ENCODE measurements around the gene MAPK8.
"Not testable (repeated sequence)": the region's sequence is repeated elsewhere in the genome, so short reads cannot be mapped to it uniquely, and the experiment has no call there.

The MAPK8 gene

GRCh38 chr10:48418189-48418788 lies 111.8 kb downstream of the MAPK8 start:
- no peak for DNase-seq (ENCODE audit: low spot score)

- DNase-seq (ENCODE audit: low spot score) = no peak
These were observed 113.2 kb downstream of the MAPK8 start for GRCh38 chr10:48419714-48420113.

GRCh38 chr10:48421862-48422261 lies 115.4 kb downstream of the MAPK8 start:
- not testable (repeated sequence) for DNase-seq (ENCODE audit: low spot score)

GRCh38 chr10:48423884-48424283 lies 117.4 kb downstream of the MAPK8 start:
- no peak for DNase-seq (ENCODE audit: low spot score)

- DNase-seq (ENCODE audit: low spot score) = no peak
These were observed 122.4 kb downstream of the MAPK8 start for GRCh38 chr10:48428896-48429295.

- DNase-seq (ENCODE audit: low spot score) = no peak
These were observed 122.8 kb downstream of the MAPK8 start for GRCh38 chr10:48429309-48429708.

GRCh38 chr10:48430402-48430993 lies 124.0 kb downstream of the MAPK8 start:
- DNase-seq (ENCODE audit: low spot score) = no peak

- no peak for DNase-seq (ENCODE audit: low spot score)
These were observed 125.4 kb downstream of the MAPK8 start for GRCh38 chr10:48431871-48432270.

- no peak for DNase-seq (ENCODE audit: low spot score)
These were observed 131.1 kb downstream of the MAPK8 start for GRCh38 chr10:48437546-48437945.

GRCh38 chr10:48439031-48439430 lies 132.6 kb downstream of the MAPK8 start:
- DNase-seq (ENCODE audit: low spot score) = no peak

GRCh38 chr10:48439581-48440041 lies 133.1 kb downstream of the MAPK8 start:
- DNase-seq (ENCODE audit: low spot score) = peak; percentile 69

- DNase-seq (ENCODE audit: low spot score) = no peak
These were observed 134.3 kb downstream of the MAPK8 start for GRCh38 chr10:48440771-48441170.

GRCh38 chr10:48442090-48442808 lies 135.8 kb downstream of the MAPK8 start:
- DNase-seq (ENCODE audit: low spot score) = no peak

- no peak for DNase-seq (ENCODE audit: low spot score)
These were observed 136.3 kb downstream of the MAPK8 start for GRCh38 chr10:48442809-48443177.

- no peak for DNase-seq (ENCODE audit: low spot score)
These were observed 137.8 kb downstream of the MAPK8 start for GRCh38 chr10:48444266-48444665.

GRCh38 chr10:48444861-48445841 lies 138.7 kb downstream of the MAPK8 start:
- no peak for DNase-seq (ENCODE audit: low spot score)

GRCh38 chr10:48445932-48446331 lies 139.5 kb downstream of the MAPK8 start:
- DNase-seq (ENCODE audit: low spot score) = no peak

- DNase-seq (ENCODE audit: low spot score) = no peak
These were observed 140.3 kb downstream of the MAPK8 start for GRCh38 chr10:48446785-48447184.

- DNase-seq (ENCODE audit: low spot score) = no peak
These were observed 141.1 kb downstream of the MAPK8 start for GRCh38 chr10:48447356-48448215.

GRCh38 chr10:48448796-48449195 lies 142.3 kb downstream of the MAPK8 start:
- DNase-seq (ENCODE audit: low spot score) = no peak

All from HuH-7 (cell line).